ENCODE results near the gene ERCC6L. TPM values are rescaled to one million over a fixed set of nuclear protein-coding genes. Genes with fewer than 3 reads are reported as not detected.
A peak's percentile ranks its signal among the peaks of the same experiment; 100 is the strongest.

Gene ERCC6L
- total RNA-seq, 1 experiment from 2014 or later = 14.6 TPM

GRCh38 chrX:72271091-72271788 is 32.4 kb upstream of the ERCC6L start:
- Histone ChIP-seq H4K20me1 (ENCODE audit: low read length) (peaks cover 68% of the 10 kb centered on the region), H3K9me2 (replicated peaks; ENCODE audit: low read length) (no peaks in the 10 kb centered on the region), H3K27me3 (ENCODE audit: low read length) (no peaks in the 10 kb centered on the region), H3K4me1 (ENCODE audit: insufficient read depth, low read length) (peaks cover 54% of the 10 kb centered on the region), H3K79me2 (ENCODE audit: low read length) (peaks cover 55% of the 10 kb centered on the region), H3K36me3 (ENCODE audit: low read depth, low read length) (peaks cover 81% of the 10 kb centered on the region), H2AFZ (ENCODE audit: low read length) (no peak overlapping the region), H3K4me2 (ENCODE audit: low read length) (peak overlapping the region; percentile 97; the same call in 1 of the 2 replicates), H3K9me3 (ENCODE audit: low read length) (no peaks in the 10 kb centered on the region), H3F3A (ENCODE audit: low read length, unreplicated experiment) (peaks cover 25% of the 10 kb centered on the region), H3K27ac (ENCODE audit: low read length) (0 out of 2 replicates have a peak overlapping the region, but pooled peaks have one; percentile 16), H3K9ac (ENCODE audit: low read length) (no peak overlapping the region), H3K4me3 (ENCODE audit: low read length) (no peak overlapping the region)
- BruUV-seq (replicated peaks) = no TSS peak
- POLR2A ChIA-PET (ENCODE audit: unreplicated experiment) = interaction anchor here (0.7 kb wide), 1 partner anchor 18 kb away, joined by 3 read pairs; no protein-coding TSS in a partner anchor
- CTCF ChIA-PET = no interaction called here
- ATAC-seq (no peak), DNase-seq (no peak)
- intact Hi-C loops (cut with micrococcal nuclease) = no loop called here
- TF ChIP-seq CTCF (conservative IDR thresholded peaks at IDR 0.05; ENCODE audit: low read depth, low read length) (no peak), EZH2phosphoT487 (IDR thresholded peaks at IDR 0.05; ENCODE audit: borderline replicate concordance, low read length) (no peak), EZH2 (IDR thresholded peaks at IDR 0.05; ENCODE audit: low read length, unreplicated experiment) (no peak)

DNA sequence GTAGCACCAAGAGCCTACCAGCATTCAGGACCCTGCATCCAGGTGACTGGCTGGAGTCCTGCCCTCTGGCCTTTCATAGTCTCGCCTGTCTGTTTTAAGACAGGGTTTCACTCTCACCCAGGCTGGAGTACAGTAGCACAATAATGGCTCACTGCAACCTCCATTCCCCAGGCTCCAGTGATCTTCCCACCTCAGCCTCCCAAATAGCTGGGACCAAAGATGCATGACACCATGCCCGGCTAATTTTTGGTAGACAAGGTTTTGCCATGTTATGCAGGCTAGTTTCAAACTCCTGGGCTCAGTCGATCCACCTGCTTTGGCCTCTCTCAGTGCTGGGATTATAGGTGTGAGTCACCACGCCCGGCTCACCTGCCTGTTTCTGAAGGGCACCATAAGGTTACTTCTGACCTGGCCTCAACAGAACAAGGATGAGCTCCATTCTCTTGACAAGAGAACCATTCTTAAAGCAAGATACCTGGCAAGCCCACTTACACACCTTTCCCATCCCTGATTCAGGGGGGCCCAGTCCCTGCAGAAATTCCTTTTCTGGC is 31.6 kb upstream of the ERCC6L start:
- Histone ChIP-seq H3K9me3 (ENCODE audit: low read length) (no peaks in the 10 kb centered on the region), H3K4me3 (ENCODE audit: low read length) (no peak overlapping the region), H4K20me1 (ENCODE audit: low read length) (peaks cover 59% of the 10 kb centered on the region), H3K9me2 (replicated peaks; ENCODE audit: low read length) (no peaks in the 10 kb centered on the region), H3K4me2 (ENCODE audit: low read length) (peak overlapping the region; percentile 53), H3K27me3 (ENCODE audit: low read length) (no peaks in the 10 kb centered on the region), H3K27ac (ENCODE audit: low read length) (peak overlapping the region; percentile 75), H3K9ac (ENCODE audit: low read length) (no peak overlapping the region), H3K79me2 (ENCODE audit: low read length) (peaks cover 47% of the 10 kb centered on the region), H3K36me3 (ENCODE audit: low read depth, low read length) (peaks cover 73% of the 10 kb centered on the region), H3K4me1 (ENCODE audit: insufficient read depth, low read length) (peaks cover 54% of the 10 kb centered on the region), H2AFZ (ENCODE audit: low read length) (no peak overlapping the region), H3F3A (ENCODE audit: low read length, unreplicated experiment) (peaks cover 25% of the 10 kb centered on the region)
- intact Hi-C loops (cut with micrococcal nuclease) = no loop called here
- CTCF ChIA-PET = no interaction called here
- DNase-seq = peak; percentile 41
- no TSS peak for BruUV-seq (replicated peaks)
- POLR2A ChIA-PET (ENCODE audit: unreplicated experiment) = no interaction called here
- ATAC-seq = peak; percentile 18
- no peak for TF ChIP-seq CTCF (conservative IDR thresholded peaks at IDR 0.05; ENCODE audit: low read depth, low read length)
- TF ChIP-seq EZH2phosphoT487 (IDR thresholded peaks at IDR 0.05; ENCODE audit: borderline replicate concordance, low read length) = no peak
- no peak for TF ChIP-seq EZH2 (IDR thresholded peaks at IDR 0.05; ENCODE audit: low read length, unreplicated experiment)

All from PC-3 (cell line).